Measurements from ENCODE around the gene JPH3.

JPH3 gene

DNA sequence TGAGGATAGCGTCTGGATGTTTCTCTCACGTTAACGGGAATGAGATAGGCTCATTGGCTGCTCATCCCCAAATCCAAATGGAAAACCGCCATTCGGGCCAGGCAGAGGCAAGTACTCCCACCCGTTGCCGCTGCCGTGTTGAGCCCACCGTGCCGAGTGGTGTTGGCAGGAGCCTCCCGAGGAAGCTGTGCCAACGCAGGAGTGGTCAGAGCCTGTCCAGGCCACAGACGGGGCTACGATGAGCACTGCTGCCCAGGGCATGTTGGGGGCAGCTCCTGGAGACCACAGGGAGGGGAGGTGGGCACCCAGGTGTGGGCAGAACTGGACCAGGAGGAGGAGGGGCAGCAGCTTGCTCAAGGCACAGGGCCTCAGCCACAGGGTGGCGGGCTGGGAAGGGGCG lies 91.5 kb downstream of the JPH3 start:
- DNase-seq (ENCODE audit: low read depth in 3 of 3, low spot score in 1 of 3): no peak

DNA sequence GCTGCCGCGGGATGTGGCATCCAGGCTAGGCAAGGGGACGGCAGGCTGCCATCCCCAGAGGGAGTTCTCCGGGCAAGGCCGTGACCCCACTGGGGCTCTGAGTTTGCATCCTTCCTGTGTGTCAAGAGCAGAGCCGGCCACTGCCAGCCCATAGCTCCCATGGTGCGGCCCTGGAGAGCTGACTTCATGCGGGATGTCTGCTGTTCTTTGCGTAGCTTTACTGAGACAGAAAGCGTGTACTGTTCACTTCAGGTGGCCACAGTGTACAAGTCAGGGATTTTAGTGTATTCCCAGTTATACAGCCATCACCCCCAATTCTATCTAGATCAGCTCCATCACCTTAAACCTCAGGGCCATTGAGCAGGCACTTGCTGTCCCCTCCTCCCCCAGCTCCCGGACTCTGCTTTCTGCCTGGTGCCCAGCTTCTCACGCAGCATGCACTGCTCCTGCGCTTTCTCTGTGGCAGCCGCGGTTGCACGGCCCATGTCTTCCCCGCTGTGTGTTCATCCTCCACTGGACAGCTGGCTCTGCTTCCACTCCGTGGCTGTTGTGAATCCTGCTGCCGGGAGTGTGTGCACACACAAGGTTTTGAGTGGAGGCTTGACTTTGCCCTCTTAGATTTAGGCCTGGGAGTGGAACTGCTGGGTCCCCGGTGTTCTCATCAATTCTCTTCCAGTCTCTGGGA lies 92.3 kb downstream of the JPH3 start:
- no peak for DNase-seq (ENCODE audit: low read depth in 3 of 3, low spot score in 1 of 3)

DNA sequence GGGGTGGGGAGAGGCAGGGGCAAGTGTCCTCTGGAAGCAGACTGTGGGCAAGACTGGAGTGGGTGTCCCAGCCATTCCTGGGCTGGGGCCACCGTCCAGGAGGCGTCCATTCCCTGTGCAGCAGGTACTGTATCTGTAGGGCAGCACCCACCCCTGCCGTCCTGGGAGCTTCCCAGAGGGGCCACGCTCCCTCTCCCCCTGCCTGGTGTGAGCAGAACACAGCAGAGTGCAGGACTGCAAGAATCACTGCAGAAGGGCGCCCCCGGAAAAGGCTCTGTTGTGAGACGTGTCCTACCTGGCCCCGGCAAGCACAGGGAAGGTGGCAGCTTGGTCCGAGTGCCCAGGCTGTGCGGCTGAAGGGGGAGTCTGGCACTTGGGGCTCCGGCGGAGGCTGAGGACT lies 93.2 kb downstream of the JPH3 start:
- no peak for DNase-seq (ENCODE audit: low read depth in 3 of 3, low spot score in 1 of 3)

GRCh38 chr16:87696726-87697125 lies 94.4 kb downstream of the JPH3 start:
- no peak for DNase-seq (ENCODE audit: low read depth in 3 of 3, low spot score in 1 of 3)

DNA sequence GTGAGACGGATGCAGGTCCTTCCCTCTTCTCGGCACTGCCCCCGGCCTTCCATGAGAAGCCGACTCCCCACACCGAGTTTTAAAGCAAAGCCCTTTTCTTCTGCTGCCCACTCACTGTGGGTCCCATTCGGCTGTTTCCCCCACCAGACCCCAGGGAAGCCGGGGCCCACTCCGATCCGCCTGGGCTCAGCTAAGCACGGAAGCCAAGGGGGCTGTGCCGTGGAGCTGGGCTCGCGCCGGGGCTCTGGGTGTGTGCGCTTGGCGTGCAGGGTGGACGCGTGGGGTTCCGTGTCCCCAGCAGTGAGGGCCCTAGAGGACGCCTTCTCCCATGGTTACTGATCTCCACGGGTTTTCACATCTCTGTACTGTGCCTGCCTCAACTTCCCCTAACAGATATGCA lies 94.9 kb downstream of the JPH3 start:
- no peak for DNase-seq (ENCODE audit: low read depth in 3 of 3, low spot score in 1 of 3)

GRCh38 chr16:87697792-87698191 lies 95.5 kb downstream of the JPH3 start:
- no peak for DNase-seq (ENCODE audit: low read depth in 3 of 3, low spot score in 1 of 3)

DNA sequence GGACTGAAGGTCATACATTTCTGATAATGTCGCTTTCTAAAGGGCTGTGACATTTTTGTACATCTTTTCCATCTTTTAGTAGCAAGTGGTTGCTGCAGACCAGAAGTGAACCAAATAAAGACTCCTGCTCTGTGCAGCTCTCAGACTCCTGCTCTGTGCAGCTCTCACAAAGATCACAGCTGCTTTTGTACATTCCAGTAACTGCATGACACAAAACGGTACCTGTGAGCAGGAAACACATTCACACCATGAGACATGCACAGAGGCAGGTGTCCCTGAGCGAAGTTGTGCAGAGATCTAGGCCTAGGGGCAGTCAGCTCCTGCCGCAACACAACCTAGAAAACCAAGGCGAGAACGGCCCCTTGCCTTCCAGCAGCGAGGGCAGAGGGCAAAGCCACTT lies 95.9 kb downstream of the JPH3 start:
- DNase-seq (ENCODE audit: low read depth in 3 of 3, low spot score in 1 of 3): no peak

DNA sequence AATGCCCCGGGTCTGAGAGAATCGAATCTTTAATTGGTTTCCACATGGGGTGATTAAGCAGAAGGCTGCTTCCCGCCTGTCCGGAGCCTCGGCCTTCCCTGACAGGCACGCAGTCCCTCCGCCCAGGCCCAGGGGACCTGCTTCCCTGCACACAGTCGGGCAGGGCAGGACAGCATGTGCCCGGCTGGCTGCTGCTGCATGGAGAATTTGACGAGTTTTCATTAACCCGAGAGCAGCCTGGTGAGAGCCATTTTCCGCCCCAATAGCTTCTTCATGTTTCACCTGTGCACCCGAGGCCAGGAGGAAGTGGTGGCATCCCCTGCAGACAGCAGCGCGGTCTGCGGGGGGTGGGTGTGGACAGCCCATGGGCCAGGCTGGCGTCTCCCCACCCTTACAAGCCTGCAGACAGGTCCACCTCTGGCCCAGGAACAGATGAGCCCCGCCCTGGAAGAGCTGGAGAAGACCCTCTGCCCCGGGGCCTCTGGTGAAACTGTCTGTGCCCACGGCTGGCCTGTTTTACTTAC lies 96.4 kb downstream of the JPH3 start:
- no peak for DNase-seq (ENCODE audit: low read depth in 3 of 3, low spot score in 1 of 3)

DNA sequence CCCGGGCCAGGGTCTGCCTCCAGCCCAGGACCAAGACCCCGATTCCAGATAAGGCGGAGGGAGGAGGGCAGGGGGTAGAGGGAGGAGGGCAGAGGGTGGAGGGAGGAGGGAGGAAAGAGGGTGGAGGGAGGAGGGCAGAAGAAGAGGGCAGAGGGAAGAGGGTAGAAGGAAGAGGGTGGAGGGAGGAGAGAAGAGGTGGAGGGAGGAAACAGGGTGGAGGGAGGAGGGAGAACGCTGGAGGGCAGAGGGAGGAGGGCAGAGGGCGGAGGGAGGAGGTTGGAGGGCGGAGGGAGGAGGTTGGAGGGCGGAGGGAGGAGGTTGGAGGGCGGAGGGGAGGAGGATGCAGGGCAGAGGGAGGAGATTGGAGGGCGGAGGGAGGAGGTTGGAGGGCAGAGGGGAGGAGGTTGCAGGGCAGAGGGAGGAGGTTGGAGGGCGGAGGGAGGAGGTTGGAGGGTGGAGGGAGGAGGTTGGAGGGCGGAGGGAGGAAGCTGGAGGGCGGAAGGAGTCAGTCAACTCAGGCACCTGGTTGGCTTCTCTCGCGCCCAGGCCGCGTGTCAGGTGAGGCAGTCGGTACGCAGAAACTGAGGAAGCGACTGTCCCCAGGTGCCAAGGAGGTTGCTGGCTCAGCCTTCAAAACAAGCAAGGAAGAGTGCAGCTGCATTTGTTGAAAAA lies 98.2 kb downstream of the JPH3 start:
- no peak for DNase-seq (ENCODE audit: low read depth in 3 of 3, low spot score in 1 of 3)

DNA sequence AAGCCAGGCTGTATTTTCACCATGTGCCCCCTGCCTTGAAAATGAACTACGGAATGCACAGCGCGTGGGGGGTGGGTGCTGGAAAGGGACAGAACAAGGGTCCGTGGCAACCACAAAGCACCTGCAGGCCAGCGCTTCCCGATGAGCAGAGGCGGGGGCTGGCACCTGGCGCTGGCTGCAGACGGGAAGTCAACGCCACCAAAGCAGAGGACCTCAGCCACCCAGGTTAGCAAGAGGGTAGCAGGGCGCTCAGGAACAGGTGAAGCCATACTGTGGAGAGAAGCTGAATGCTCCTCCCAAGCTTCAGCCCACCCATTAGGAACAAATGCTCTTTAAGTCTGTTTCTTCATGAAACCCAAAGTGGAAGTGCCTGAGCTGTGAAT lies 98.8 kb downstream of the JPH3 start:
- DNase-seq (ENCODE audit: low read depth in 3 of 3, low spot score in 1 of 3): no peak

GRCh38 chr16:87701505-87701921 lies 99.2 kb downstream of the JPH3 start:
- no peak for DNase-seq (ENCODE audit: low read depth in 3 of 3, low spot score in 1 of 3)

GRCh38 chr16:87702325-87702811 lies 100.1 kb downstream of the JPH3 start:
- no peak for DNase-seq (ENCODE audit: low read depth in 3 of 3, low spot score in 1 of 3)

DNA sequence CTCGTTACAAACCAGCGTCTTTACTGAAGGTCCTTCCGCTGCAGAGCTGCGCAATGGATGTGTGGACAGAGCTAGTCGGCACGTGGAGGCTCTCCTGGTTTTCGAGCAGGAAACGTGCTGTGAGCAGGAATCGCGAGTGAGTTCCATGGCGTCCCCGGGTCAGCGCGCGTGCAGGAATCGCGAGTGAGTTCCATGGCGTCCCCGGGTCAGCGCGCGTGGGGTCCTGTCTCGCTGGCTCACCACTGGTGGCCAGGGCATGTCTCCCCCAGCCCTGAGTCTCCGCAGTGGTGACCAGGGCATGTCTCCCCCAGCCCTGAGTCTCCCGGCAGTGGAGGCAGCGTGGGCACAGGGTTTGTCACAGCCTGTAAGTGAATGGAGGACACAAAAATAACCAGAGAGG lies 100.8 kb downstream of the JPH3 start:
- DNase-seq (ENCODE audit: low read depth in 3 of 3, low spot score in 1 of 3): no peak

DNA sequence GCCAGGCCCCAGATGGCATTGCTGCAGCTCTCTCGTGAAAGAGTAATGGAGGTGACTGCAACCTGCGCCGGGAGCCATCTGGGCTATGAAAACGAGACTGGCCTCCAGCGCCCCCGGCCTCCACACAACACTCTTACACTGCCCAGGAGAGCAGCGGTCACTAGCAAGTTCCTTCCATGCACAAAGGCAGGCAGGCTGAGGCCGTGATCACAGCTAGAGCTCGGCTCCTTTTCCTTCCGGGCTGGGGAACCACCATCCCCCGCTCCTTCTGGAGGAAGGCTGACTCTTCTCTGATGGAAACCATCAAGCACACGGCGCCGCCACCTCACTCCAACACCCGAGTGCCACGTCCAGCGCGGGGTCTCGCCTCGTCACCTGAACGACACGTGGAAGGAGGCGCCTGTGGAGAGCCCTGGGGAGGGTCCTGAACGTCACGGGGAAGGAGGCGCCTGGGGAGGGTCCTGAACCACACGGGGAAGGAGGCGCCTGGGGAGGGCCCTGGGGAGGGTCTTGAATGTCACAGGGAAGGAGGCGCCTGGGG lies 101.6 kb downstream of the JPH3 start:
- DNase-seq (ENCODE audit: low read depth in 3 of 3, low spot score in 1 of 3): no peak

DNA sequence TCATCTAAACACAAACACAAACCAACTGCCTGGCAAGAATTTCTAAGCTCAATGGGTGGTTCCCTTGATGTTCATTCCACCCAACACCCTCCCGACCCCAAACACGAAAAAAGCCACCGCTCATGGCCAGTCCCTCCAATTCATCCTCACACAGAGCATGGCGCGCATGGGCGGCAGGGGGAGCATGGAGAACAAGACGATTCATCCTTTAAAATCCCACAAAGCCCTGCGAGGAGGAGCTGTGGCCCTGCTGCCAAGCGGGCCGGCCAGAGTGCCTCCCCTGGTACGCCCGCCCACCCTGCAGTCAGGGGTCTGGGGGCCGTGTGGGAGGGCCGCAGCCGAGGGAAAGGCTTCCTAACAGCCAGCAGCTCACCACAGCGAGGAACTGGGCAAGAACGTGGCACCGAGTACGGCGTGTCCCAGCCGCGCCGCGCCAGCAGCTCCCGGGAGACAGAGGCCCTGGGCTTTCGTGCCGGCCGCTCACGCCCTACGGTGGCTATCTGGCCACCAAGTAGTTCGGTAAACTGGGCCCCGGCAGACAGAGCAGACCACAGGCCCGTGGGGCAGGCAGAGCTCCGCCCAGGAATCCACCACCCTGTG lies 102.5 kb downstream of the JPH3 start:
- DNase-seq (ENCODE audit: low read depth in 3 of 3, low spot score in 1 of 3): no peak

- DNase-seq (ENCODE audit: low read depth in 3 of 3, low spot score in 1 of 3): no peak
Observed at GRCh38 chr16:87705771-87706277, 103.5 kb downstream of the JPH3 start.

GRCh38 chr16:87706278-87707000 lies 104.1 kb downstream of the JPH3 start:
- no peak for DNase-seq (ENCODE audit: low read depth in 3 of 3, low spot score in 1 of 3)

- DNase-seq (ENCODE audit: low read depth in 3 of 3, low spot score in 1 of 3): no peak
Observed at GRCh38 chr16:87707097-87707496, 104.8 kb downstream of the JPH3 start.

GRCh38 chr16:87707714-87708580 lies 105.6 kb downstream of the JPH3 start:
- no peak for DNase-seq (ENCODE audit: low read depth in 3 of 3, low spot score in 1 of 3)

Measured in stimulated activated CD4-positive, alpha-beta T cell treated with anti-CD3 and anti-CD28 coated beads, TNF-alpha, amount 100 ng/mL, for 1 hour (primary cell).